H1 (cell line): ENCODE measurements around the gene HILPDA. TPM values are rescaled to one million over a fixed set of nuclear protein-coding genes. Genes with fewer than 3 reads are reported as not detected.

Source experiments
- CTCF ChIA-PET: fragments of 300-600 bp; sonication (Branson Sonifier 250); formaldehyde crosslinking; loops from one replicate; lab custom pipeline; 2021; ENCODE audit not compliant: partially characterized antibody; lab: Charles Lee
- POLR2A ChIA-PET: fragments of 300-600 bp; sonication (Branson Sonifier 250); formaldehyde crosslinking; loops from one replicate; lab custom pipeline; 2021; ENCODE audit warnings: inconsistent platforms; ENCODE audit not compliant: partially characterized antibody; lab: Charles Lee
- DNase-seq, 2 experiments: peaks; one replicate each; pipeline versions ENCODE4 v3.0.0 to v3.0.0-alpha.2; 2010 to 2022; ENCODE audit warnings: low spot score in 2 of 2, low read depth in 1 of 2, mixed read lengths in 1 of 2
- FAIRE-seq: peaks from 2 replicates; lab custom pipeline; 2011; peaks lifted over from hg19 to GRCh38; lab: Jason Lieb, UNC
- H2AFZ ChIP-seq: 2 replicates; pipeline ENCODE4 v1.8.1; 2012; ENCODE audit warnings: low read length, inconsistent platforms
- H2AK5ac ChIP-seq: 2 replicates; pipeline ENCODE4 v1.6.1; 2013; ENCODE audit warnings: low read depth, low read length
- H2BK120ac ChIP-seq: replicated peaks from 2 replicates; pipeline ENCODE3; 2013; ENCODE audit warnings: low read depth, low read length, inconsistent platforms
- H2BK12ac ChIP-seq: 2 replicates; pipeline ENCODE4 v1.6.1; 2013; ENCODE audit warnings: low read depth, low read length
- H2BK15ac ChIP-seq: 2 replicates; pipeline ENCODE4 v1.6.1; 2013; ENCODE audit warnings: low read length
- H2BK20ac ChIP-seq: 2 replicates; pipeline ENCODE4 v1.6.1; 2013; ENCODE audit warnings: low read length
- H2BK5ac ChIP-seq: 2 replicates; pipeline ENCODE4 v1.6.1; 2013; ENCODE audit warnings: low read depth, low read length
- H3K14ac ChIP-seq: 2 replicates; pipeline ENCODE4 v1.6.1; 2013; ENCODE audit warnings: inconsistent platforms; ENCODE audit not compliant: insufficient read length
- H3K18ac ChIP-seq: 2 replicates; pipeline ENCODE4 v1.6.1; 2013; ENCODE audit warnings: low read length; ENCODE audit errors: extremely low read depth
- H3K23ac ChIP-seq: 2 replicates; pipeline ENCODE4 v1.6.1; 2013; ENCODE audit warnings: inconsistent platforms; ENCODE audit not compliant: insufficient read length
- H3K23me2 ChIP-seq: 2 replicates; pipeline ENCODE4 v1.6.1; 2013; ENCODE audit warnings: low read depth, low read length
- H3K27ac ChIP-seq: 2 replicates; pipeline ENCODE4 v1.6.1; 2011; ENCODE audit warnings: low read depth, low read length, inconsistent platforms
- H3K27me3 ChIP-seq, 4 experiments: replicated peaks in 1 of 4; 1 replicate in 1 of 4; 2 replicates in 3 of 4; pipeline versions ENCODE4 v1.6.1 to v1.8.1; 2011 to 2013; ENCODE audit warnings: low read length in 3 of 4, mild to moderate bottlenecking in 3 of 4, inconsistent platforms in 2 of 4, mixed read lengths in 2 of 4, moderate library complexity in 1 of 4; ENCODE audit not compliant: control insufficient read depth in 3 of 4, insufficient read depth in 3 of 4; ENCODE audit errors: extremely low read depth in 1 of 4
- H3K36me3 ChIP-seq, 4 experiments: 2 replicates each; pipeline versions ENCODE4 v1.6.1 to v1.8.1; 2011 to 2013; ENCODE audit warnings: mild to moderate bottlenecking in 4 of 4, low read length in 3 of 4, moderate library complexity in 2 of 4, control low read depth in 1 of 4, inconsistent platforms in 1 of 4; ENCODE audit not compliant: insufficient read depth in 4 of 4, control insufficient read depth in 2 of 4
- H3K4ac ChIP-seq: replicated peaks from 2 replicates; pipeline ENCODE3; 2013; ENCODE audit warnings: low read length, low read depth, mixed read lengths, inconsistent platforms; ENCODE audit not compliant: insufficient read length
- H3K4me1 ChIP-seq, 4 experiments: replicated peaks in 1 of 4; 1 replicate in 1 of 4; 2 replicates in 3 of 4; pipeline versions ENCODE4 v1.6.1 to v1.8.1; 2011 to 2013; ENCODE audit warnings: low read length in 3 of 4, inconsistent platforms in 2 of 4, mixed read lengths in 1 of 4; ENCODE audit not compliant: insufficient read depth in 4 of 4, control insufficient read depth in 3 of 4
- H3K4me2 ChIP-seq, 2 experiments: 2 replicates each; pipeline versions ENCODE4 v1.6.1 to v1.8.1; 2011 to 2013; ENCODE audit warnings: low read depth in 2 of 2, low read length in 2 of 2, control low read depth in 1 of 2, inconsistent platforms in 1 of 2, mild to moderate bottlenecking in 1 of 2; ENCODE audit not compliant: insufficient read depth in 1 of 2
- H3K4me3 ChIP-seq, 4 experiments: fragments of 200-600, 300-600 bp in 1 of 4; sonication (generic), shearing (Covaris generic), sonication (Bioruptor Twin) in 1 of 4; 2 replicates each; pipeline versions ENCODE4 v1.5.1 to v1.8.1; 2011 to 2016; ENCODE audit warnings: low read length in 4 of 4, low read depth in 3 of 4, control low read depth in 2 of 4, inconsistent platforms in 2 of 4, mild to moderate bottlenecking in 2 of 4, mixed read lengths in 1 of 4, moderate library complexity in 1 of 4; ENCODE audit not compliant: insufficient read depth in 2 of 4; ENCODE audit errors: extremely low read depth in 1 of 4
- H3K56ac ChIP-seq: replicated peaks from 2 replicates; pipeline ENCODE3; 2013; ENCODE audit warnings: low read depth, mild to moderate bottlenecking, mixed read lengths, low read length, inconsistent platforms; ENCODE audit not compliant: insufficient read length
- H3K79me1 ChIP-seq: 2 replicates; pipeline ENCODE4 v1.6.1; 2013; ENCODE audit warnings: low read depth, low read length, control low read depth
- H3K79me2 ChIP-seq, 2 experiments: 2 replicates each; pipeline versions ENCODE4 v1.6.1 to v1.8.1; 2012 to 2013; ENCODE audit warnings: low read length in 2 of 2, mild to moderate bottlenecking in 2 of 2, inconsistent platforms in 1 of 2; ENCODE audit not compliant: insufficient read depth in 2 of 2, control insufficient read depth in 1 of 2
- H3K9ac ChIP-seq, 4 experiments: replicated peaks in 1 of 4; 1 replicate in 1 of 4; 2 replicates in 3 of 4; pipeline versions ENCODE4 v1.6.1 to v1.8.1; 2011 to 2013; ENCODE audit warnings: low read depth in 3 of 4, low read length in 3 of 4, control low read depth in 2 of 4, mild to moderate bottlenecking in 2 of 4, moderate library complexity in 2 of 4, inconsistent platforms in 1 of 4; ENCODE audit errors: extremely low read depth in 1 of 4
- H3K9me3 ChIP-seq, 2 experiments: 2 replicates each; pipeline versions ENCODE4 v1.6.1 to v1.8.1; 2012 to 2013; ENCODE audit warnings: mild to moderate bottlenecking in 2 of 2, moderate library complexity in 2 of 2, control low read depth in 1 of 2, inconsistent platforms in 1 of 2, low read depth in 1 of 2, low read length in 1 of 2, mixed read lengths in 1 of 2; ENCODE audit not compliant: insufficient read depth in 2 of 2
- H4K20me1 ChIP-seq, 2 experiments: replicated peaks in 1 of 2; 2 replicates each; pipeline versions ENCODE3 to v1.8.1; 2011 to 2013; ENCODE audit warnings: inconsistent platforms in 2 of 2, low read length in 2 of 2, mild to moderate bottlenecking in 1 of 2; ENCODE audit not compliant: insufficient read depth in 2 of 2, control insufficient read depth in 1 of 2
- H4K5ac ChIP-seq: 2 replicates; pipeline ENCODE4 v1.6.1; 2013; ENCODE audit warnings: low read length, low read depth, mixed read lengths, inconsistent platforms; ENCODE audit not compliant: insufficient read length
- H4K8ac ChIP-seq: 2 replicates; pipeline ENCODE4 v1.8.0; 2013; ENCODE audit warnings: mild to moderate bottlenecking, moderate library complexity, low read length, inconsistent platforms; ENCODE audit not compliant: insufficient read depth; ENCODE audit errors: extremely low read depth
- H4K91ac ChIP-seq: replicated peaks from 2 replicates; pipeline ENCODE3; 2013; ENCODE audit warnings: low read length, mixed read lengths, inconsistent platforms; ENCODE audit not compliant: insufficient read length
- BACH1 ChIP-seq: IDR thresholded peaks from 2 replicates; pipeline ENCODE4 v1.6.1; 2012; ENCODE audit warnings: low read length, improper control_type of control experiment
- BCL11A ChIP-seq, 2 experiments: IDR thresholded peaks; one replicate each; pipeline ENCODE4 v1.6.1; 2011; ENCODE audit warnings: low read depth in 2 of 2, low read length in 2 of 2, mild to moderate bottlenecking in 2 of 2
- CEBPB ChIP-seq: IDR thresholded peaks from 2 replicates; pipeline ENCODE4 v1.6.1; 2012; ENCODE audit warnings: low read depth, low read length
- CHD1 ChIP-seq: IDR thresholded peaks from 2 replicates; pipeline ENCODE4 v1.6.1; 2012; ENCODE audit warnings: low read depth, low read length, improper control_type of control experiment
- EGR1 ChIP-seq: IDR thresholded peaks from 2 replicates; pipeline ENCODE4 v1.6.1; 2011; ENCODE audit warnings: low read depth, low read length, borderline replicate concordance
- JUN ChIP-seq: IDR thresholded peaks from 2 replicates; pipeline ENCODE4 v1.6.1; 2011; ENCODE audit warnings: low read depth, mild to moderate bottlenecking, improper control_type of control experiment, low read length
- KDM4A ChIP-seq: IDR thresholded peaks from one replicate; pipeline ENCODE4 v1.7.1; 2012; ENCODE audit warnings: low read depth, mild to moderate bottlenecking, moderate library complexity, low read length, inconsistent platforms; ENCODE audit not compliant: severe bottlenecking
- MAFK ChIP-seq: IDR thresholded peaks from 2 replicates; pipeline ENCODE4 v1.6.1; 2012; ENCODE audit warnings: low read depth, mild to moderate bottlenecking, improper control_type of control experiment, low read length
- POU5F1 ChIP-seq: IDR thresholded peaks from 2 replicates; pipeline ENCODE4 v1.6.1; 2011; ENCODE audit warnings: low read depth, mild to moderate bottlenecking, low read length, moderate library complexity
- SAP30 ChIP-seq: fragments of 300-600 bp; sonication (generic); IDR thresholded peaks from 2 replicates; pipeline ENCODE4 v1.7.1; 2012; ENCODE audit warnings: low read length, moderate library complexity, mild to moderate bottlenecking, inconsistent platforms; ENCODE audit not compliant: insufficient read depth, insufficient replicate concordance
- SIRT6 ChIP-seq: IDR thresholded peaks from one replicate; pipeline ENCODE4 v1.7.1; 2012; ENCODE audit warnings: low read length, inconsistent platforms
- SP4 ChIP-seq: IDR thresholded peaks from 2 replicates; pipeline ENCODE4 v1.6.1; 2012; ENCODE audit warnings: low read length, inconsistent platforms
- SUZ12 ChIP-seq: fragments of 200-600 bp; sonication (generic); IDR thresholded peaks from 2 replicates; pipeline ENCODE4 v1.6.1; 2012; ENCODE audit warnings: mild to moderate bottlenecking, inconsistent platforms, low read length, moderate library complexity, mixed read lengths
- TAF7 ChIP-seq: optimal IDR thresholded peaks from 2 replicates; pipeline ENCODE3; 2011; ENCODE audit warnings: low read depth, mild to moderate bottlenecking, inconsistent platforms, low read length, moderate library complexity, borderline replicate concordance
- WGBS, 2 experiments: shearing (Covaris generic) in 1 of 2; methylation state at CpG; one replicate each; pipeline versions ENCODE4 v1.1.6 to v1.1.7; 2013 to 2015; ENCODE audit warnings: low lambda C conversion rate in 2 of 2, mixed read lengths in 2 of 2, inconsistent platforms in 1 of 2, low coverage in 1 of 2, missing lambda C conversion rate in 1 of 2; ENCODE audit not compliant: insufficient replicate concordance in 2 of 2, insufficient coverage in 1 of 2, insufficient read length in 1 of 2; ENCODE audit errors: extremely low coverage in 1 of 2, missing lambda C conversion rate in 1 of 2; 5-methylcytosine and 5-hydroxymethylcytosine counted together
- polyA plus RNA-seq, 7 experiments: library from polyadenylated mRNA; depleted of rRNA in 3 of 7; stranded (reverse) in 5 of 7; unstranded in 2 of 7; fragments of >200 nt in 5 of 7; fragments of 200-250 nt in 2 of 7; gene quantifications; 1 replicate in 5 of 7; 2 replicates in 1 of 7; 4 replicates in 1 of 7; pipeline versions ENCODE4 v1.2.1 to v1.2.3, GENCODE V29; 2011 to 2013; ENCODE audit warnings: missing spikeins in 2 of 7, mixed read lengths in 2 of 7
- total RNA-seq: library from RNA; stranded (reverse); fragmentation: NEBNext Ultra II Directional; extraction: Animal tissue kit (Norgen Biotek cat#: 25700); gene quantifications from 2 replicates; pipeline ENCODE4 v1.2.1, GENCODE V29; 2021

Gene HILPDA
- total and polyA plus RNA-seq, 2 of the 8 experiments (the other 6 are each of a cell fraction or from before 2014, with no cell fraction given): 35.6 to 80.0 TPM

GRCh38 chr7:128407233-128407589 lies 48.5 kb upstream of the HILPDA start:
- Histone ChIP-seq H3K4me2 (no peak overlapping the region), H3K27me3 (peaks cover 33 to 73% (median 55%) of the 10 kb centered on the region in 4 experiments), H3K36me3 (no peaks in the 10 kb centered on the region), H3K23ac (no peak overlapping the region), H3K56ac (no peak overlapping the region), H2BK12ac (0 out of 2 replicates have a peak overlapping the region, but pooled peaks have one; percentile 39), H3K27ac (no peak overlapping the region), H3K23me2 (peaks cover 14% of the 10 kb centered on the region; the same call in 1 of the 2 replicates), H2AFZ (no peak overlapping the region), H3K4me3 (no peak overlapping the region), H3K79me2 (no peaks in the 10 kb centered on the region), H2BK20ac (no peak overlapping the region), H3K18ac (no peak overlapping the region), H4K8ac (no peak overlapping the region), H3K9me3 (no peaks in the 10 kb centered on the region), H3K14ac (no peak overlapping the region), H3K79me1 (no peaks in the 10 kb centered on the region), H2BK5ac (no peak overlapping the region), H4K91ac (no peak overlapping the region), H4K5ac (no peak overlapping the region), H3K4me1 (peaks cover 0 to 37% (median 27%) of the 10 kb centered on the region in 4 experiments; a peak in 6 of 7 replicates), H2BK15ac (no peak overlapping the region), H2AK5ac (no peak overlapping the region), H4K20me1 (peaks cover 6 to 20% of the 10 kb centered on the region in 2 experiments), H2BK120ac (no peak overlapping the region), H3K4ac (no peak overlapping the region), H3K9ac (no peak overlapping the region)
- ChIA-PET CTCF (interaction anchor here (0.6 to 24.8 kb wide), 14 partner anchors 7 to 198 kb away, joined by 3 to 348 read pairs (median 10); partner anchors contain the start of gene HILPDA), POLR2A (interaction anchor here (0.6 to 2.3 kb wide), 4 partner anchors 12 to 418 kb away, joined by 3 to 8 read pairs (median 5); partner anchors contain the start of gene CALU)
- WGBS, 2 experiments: 75% methylated on average over 7 of the region's 7 CpGs; no CpG with 5 or more reads in 1 of the 2 experiments
- DNase-seq: no peak
- no peak for FAIRE-seq
- TF ChIP-seq TAF7: no peak
- TF ChIP-seq BCL11A (IDR thresholded peaks at IDR 0.05; ENCODE audit: low read depth in 2 of 2, low read length in 2 of 2): no peak
- no peak for TF ChIP-seq SUZ12
- TF ChIP-seq BACH1: no peak
- TF ChIP-seq POU5F1: no peak
- TF ChIP-seq JUN: no peak
- TF ChIP-seq SAP30: no peak
- TF ChIP-seq SP4: no peak
- TF ChIP-seq EGR1: no peak
- no peak for TF ChIP-seq CEBPB
- TF ChIP-seq SIRT6: no peak
- TF ChIP-seq KDM4A: no peak
- TF ChIP-seq MAFK: no peak
- TF ChIP-seq CHD1: no peak
